Activated CD4-positive, alpha-beta T cell treated with anti-CD3 and anti-CD28 coated beads, Interleukin-2, amount 50 U/mL, for 1 hour (primary cell): ENCODE measurements around the gene OMP.
A peak's percentile ranks its signal among the peaks of the same experiment; 100 is the strongest.
"Not testable (repeated sequence)": the region's sequence is repeated elsewhere in the genome, so short reads cannot be mapped to it uniquely, and the experiment has no call there.

Experiments used
- DNase-seq: peaks from one replicate; pipeline ENCODE4 v3.0.0-alpha.2; 2020

OMP gene

DNA sequence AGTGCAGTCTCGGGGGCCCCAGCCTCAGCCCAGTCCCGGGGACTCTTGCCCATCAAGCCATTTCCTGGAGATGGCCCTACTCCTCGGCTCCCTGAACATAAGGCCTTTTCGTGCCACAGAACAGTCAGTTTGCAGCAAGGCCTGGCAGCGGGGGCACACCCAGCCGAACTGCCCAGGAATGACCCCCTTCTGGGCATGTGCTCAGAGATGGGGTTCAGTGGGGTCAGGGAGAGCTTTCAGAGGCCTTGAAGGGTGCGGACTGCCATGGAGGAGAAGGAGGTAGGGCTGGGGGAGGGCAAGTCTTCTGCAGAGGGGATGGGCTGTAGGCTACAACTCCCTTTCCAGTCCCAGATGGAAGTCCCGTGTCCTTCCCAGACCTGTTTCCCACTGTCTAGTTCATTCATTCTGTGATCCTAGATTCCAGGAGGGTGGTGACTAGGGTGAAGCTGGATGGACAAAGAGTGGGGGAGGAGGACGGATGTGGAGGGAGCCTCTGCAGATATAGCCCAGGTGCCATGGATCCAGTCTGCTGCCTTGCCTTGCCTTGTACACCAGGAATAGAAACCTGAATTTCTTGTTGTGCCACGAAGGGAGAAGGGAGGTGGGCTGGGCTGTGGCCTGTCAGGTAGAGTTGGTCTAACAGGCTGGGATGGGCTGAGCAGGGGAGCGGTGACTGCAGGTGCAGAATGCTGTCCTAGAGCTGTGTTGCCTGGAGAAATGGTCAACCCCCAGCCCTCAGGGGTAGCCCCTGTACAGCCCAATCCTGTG is 14.2 kb upstream of the OMP start:
- no peak for DNase-seq

DNA sequence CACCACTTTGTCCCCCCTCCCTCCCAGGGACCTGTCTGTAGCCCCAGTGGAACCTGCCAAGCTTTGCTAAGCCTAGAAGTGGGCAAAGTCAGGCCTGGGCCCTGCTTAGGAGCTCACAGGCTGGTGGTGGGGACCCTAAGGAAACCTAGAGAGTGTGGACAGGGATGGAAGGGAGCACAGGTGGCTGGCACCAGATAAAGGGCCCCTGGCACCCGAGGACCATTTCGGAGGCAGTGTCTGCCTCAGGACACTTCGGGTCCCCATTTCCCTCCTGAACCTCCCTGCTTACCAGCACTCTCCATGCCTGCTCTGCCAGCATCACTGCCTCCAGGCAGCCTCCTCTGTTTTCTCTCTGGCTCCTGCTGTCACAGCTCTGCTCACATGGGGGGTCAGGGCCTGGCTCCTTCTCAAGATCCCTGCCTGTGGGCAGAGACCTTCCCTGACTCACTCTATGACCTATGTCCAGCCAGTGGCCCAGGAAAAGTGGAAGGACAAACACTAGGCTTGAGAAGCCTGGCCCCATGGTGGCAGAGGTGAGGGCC is 13.6 kb upstream of the OMP start:
- DNase-seq = no peak

DNA sequence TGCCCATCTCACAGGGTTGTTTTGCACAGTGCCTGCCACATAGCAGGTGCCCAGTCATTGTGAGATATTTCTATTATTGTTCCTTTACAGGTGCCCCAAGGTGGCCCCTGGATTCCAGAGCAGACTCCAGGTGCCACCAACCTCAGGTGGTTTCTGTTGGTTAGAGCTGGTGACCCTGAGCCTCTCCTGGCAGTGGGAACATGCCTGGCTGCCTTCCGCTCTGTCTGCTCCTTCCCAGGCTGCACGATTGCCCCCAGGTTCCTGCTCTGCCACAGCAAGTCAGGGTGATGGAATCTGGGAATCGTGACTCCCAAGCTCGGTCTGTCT is 12.6 kb upstream of the OMP start:
- DNase-seq = no peak

DNA sequence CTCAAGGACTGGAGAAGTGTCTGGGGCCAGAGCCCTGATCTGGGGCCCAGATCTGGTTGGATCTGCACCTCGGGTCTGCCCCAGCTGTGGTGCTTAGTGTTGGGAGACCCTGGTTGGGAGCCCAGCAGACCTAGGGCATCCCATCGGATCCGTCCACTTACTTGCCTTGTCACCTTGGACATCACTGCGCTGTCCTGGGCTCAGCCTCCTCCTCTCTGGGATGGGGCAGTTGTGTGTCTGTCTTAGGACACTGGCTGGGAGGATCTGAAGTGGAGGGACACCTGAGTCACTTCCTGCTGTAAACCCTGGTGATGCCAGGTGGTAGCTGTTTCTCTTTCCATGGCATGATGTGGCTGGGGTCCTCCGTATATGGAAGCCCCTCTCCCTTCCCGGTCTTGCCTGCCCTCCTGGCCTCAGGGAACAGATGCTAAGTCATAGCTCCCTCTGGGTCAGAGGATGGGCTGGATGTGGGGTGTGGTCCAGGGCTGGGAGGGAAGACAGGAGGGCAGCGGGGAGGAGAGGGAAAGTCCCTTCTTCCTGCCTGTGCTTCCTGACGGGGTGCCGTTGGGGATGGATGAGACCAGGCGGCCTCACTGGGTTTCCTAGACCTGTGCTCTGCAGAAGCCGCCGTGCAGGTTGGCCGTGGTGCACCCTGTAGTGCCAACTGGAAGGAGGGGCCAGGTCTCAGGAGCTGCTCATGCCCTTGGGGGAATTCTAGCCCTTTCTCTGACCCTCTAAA is 12.1 kb upstream of the OMP start:
- no peak for DNase-seq

DNA sequence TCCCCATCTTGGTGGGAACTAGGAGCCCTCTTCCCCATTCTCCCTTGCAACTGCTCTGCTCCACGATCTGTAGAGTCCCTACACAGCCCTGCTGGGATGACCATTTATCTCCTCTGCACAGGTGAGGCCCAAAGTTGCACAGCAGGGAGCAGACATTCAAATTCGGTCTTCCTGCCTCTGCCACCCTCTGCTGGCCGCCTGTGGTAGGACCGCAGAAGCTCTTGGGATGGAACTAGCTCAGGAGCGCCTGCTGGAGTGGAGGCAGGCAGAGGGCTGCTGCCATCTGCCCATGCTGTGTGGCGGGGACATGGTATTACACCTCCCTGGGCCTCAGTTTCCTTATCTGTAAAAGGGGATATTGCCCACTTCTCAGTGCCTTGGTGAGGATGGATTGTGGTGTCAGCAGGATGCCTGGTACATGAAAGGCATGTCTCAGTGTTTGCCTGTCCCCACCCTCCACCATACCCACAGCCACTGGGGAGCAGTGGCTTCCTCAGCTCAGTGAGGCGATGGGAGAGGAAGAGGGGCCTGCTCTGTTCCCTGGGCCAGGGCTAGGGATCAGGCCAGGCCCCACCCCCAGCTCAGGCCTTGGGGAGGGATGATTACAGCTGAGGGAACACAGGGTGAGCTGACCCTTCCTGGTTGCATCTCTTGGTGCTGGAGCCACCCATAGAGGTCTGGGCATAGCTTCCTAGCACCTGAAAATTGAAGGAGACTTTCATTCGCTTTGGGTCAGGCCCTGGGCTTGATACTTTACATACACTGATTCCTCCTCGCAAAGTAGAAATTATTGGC is 11.3 kb upstream of the OMP start:
- DNase-seq = peak; percentile 80

DNA sequence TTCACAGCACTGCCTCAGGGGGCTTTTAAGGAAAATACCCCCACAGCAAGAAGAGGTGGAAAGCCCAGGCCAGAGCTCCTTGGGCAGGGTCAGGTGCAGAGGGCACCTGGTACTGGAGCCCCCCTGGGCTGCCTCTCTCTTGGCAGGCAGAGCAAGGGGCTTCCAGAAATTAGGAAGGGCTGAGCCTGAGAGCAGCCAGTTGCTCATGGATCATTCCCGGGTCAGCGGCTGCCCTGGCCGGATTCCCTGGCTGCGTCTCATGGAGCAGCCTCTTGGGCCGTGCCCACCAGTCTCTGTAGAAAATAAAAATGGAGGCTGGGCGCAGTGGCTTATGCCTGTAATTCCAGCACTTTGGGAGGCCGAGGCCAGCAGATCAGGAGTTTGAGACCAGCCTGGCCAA is 10.3 kb upstream of the OMP start:
- DNase-seq = no peak

DNA sequence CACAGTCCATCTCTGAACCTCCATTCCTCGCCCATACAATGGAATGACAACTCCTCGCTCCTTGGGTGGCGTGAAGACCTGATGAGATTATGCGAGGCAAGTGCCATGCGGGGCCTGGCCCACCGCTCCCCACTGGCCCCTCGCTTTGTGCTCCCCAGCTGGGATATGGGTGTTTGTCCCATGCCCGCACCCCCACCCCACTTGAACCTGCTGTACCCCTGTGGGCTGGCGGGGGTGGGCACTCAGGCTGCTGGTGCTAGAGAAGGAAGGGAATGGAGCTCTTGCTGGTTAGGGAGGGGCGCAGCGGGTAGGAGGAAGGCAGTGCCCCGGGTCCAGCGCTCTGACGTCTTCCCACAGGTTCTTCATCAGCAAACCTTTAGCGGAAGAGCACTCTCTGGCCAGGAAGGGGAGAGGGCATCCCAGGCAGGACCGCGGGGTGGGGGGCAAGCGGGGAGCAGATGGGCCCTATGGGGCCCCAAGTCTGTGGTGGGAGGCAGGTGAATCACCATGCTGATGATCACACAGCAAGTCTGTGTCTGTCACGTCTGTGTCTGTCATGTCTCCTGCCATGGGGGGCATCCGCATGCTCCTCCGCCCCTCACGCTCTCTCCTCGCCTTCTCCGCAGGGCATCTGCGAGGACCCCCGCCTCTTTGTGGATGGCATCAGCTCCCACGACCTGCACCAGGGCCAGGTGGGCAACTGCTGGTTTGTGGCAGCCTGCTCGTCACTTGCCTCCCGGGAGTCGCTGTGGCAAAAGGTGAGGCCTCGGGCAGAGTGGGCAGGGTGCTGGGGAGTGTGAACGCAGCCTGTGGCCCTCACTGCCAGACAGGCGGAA is 9.4 kb upstream of the OMP start:
- DNase-seq = no peak

DNA sequence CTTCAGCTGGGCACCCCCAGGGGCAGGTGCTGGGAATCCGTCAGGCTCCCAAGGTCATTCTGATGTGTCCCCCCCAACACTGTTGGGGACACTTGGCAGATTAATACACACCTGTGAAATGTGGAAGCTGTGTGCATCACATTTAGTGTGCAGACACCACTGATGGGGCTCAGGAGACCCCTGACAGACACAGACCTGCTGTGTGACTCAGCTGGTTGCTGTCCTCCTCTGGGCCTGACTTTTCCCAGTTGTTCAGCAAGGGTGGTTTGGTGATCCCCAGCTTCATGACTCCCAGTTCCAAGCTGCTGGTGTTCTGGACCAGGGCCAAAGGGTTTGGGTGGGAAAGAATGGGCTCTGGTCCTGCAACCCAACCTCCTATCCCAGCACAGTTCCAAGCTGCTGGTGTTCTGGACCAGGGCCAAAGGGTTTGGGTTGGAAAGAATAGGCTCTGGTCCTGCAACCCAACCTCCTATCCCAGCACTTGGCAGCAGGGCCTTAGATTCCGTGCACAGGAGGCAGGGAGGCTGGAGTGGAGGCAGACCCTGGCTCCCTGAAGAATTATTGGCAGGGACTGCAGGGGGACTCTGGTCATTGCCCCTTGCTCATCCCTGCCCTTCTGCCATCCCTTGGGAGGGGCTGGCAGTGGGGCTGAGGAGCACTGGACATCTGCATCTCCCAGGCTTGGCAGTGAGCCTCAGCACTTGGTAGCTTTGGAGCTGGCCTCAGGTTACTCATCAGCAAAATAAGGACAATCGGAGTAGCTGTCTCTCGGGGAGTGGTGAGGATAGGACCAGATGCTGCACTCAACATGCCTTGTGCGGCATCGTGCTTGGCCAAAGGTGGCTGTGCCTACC is 8.4 kb upstream of the OMP start:
- no peak for DNase-seq

DNA sequence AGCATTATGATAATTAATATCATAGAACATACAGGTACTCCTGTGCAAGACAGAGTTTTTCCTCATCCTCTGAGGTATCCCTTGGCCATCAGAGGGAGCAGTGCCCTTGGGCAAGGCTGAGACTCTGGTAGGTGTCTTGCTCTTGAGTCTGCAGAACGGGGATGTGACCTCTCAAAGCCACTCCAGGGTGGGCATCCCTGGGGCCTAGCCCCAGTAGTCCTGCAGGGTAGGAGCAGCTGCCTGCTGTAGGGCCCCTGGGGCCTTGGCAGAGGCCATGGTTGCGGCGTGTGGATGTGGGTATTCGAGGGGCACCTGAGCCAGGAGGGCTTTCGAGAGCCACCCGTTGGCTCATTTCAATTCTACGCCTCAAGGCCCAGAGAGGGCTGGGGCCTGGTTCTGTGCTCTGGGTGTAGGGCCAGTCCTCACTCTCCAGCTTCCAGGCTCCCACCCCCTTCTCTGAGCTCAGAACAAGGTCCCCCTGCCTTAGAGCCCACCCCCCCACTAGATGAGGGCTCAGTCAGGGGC is 7.7 kb upstream of the OMP start:
- DNase-seq = no peak

DNA sequence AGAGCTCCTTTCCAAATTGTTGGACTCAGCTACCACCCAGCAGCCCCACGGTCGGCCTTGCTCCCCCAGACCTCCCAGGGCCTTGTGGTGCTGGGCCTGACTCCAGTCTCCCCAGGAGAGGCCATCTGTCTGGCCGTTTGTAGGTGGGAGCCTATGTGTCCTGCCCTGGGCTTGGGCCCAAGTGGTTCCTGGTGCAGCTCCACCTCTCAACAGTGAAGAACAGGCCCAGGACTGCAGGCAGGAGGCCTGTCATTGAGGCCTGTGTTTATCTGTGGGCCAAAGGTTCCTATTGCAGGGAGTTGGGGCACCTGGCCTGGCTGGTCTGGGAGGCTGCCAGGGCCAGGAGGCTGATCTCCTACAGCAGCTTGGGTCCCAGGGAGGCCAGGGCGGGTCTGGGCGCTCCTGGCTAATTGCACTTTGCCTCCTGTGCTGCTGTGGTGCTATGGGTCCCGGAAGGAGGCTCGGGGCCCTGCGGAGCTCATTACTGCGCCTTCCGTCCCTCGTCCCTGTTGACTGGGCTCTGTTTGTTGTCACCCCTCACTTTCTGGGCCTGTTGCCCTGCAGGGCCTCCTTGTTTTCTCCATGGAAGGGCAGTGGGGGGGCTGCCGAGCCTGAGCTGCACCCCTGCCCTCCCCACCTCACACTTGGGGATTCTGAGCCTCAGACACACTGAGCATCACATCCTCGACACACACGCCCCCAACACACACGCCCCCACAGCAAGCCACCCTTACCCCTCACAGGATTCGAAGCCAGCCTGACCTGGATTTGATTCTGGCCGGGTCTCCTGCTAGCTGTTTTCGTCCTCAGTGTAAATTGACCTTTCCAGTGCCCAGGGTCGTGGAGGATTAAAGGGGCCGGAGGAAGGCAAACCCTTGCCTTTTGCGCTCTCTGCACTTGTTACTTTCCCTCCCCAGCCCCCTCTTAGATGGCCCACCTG is 6.8 kb upstream of the OMP start:
- DNase-seq = no peak

DNA sequence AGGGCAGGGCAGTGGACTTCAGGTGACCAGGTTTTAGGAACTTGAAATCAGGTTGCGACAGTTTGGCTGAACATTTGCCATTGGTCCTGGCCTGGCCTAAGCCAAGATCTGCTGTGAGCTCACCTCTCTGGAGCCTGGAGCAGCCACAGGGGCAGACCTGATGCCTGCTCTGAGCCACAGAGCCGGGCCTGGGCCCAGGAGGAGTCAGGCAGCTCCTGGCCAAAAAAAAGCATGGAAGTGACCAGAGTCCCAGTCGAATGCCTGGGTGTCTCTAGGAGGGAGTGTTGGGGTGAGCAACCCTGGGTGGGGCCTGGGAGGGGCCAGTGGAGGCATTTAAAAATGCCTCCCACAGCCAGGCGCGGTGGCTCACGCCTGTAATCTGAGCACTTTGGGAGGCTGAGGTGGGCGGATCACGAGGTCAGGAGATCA is 6.0 kb upstream of the OMP start:
- DNase-seq = no peak

DNA sequence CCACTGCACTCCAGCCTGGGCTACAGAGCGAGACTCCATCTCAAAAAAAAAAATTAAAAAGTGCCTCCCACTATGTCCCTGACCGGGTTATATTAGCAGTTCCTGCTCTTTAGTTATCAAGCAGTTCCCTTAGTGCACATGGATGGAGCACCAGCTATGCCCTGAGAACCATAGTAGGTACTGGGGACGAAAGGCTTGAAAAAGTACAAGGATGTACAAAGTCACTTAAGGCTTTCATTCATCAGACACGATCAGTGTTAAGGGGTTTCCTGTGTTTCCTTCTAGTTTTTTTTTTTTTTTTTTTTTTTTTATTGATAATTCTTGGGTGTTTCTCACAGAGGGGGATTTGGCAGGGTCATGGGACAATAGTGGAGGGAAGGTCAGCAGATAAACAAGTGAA is 5.5 kb upstream of the OMP start:
- not testable (repeated sequence) for DNase-seq

DNA sequence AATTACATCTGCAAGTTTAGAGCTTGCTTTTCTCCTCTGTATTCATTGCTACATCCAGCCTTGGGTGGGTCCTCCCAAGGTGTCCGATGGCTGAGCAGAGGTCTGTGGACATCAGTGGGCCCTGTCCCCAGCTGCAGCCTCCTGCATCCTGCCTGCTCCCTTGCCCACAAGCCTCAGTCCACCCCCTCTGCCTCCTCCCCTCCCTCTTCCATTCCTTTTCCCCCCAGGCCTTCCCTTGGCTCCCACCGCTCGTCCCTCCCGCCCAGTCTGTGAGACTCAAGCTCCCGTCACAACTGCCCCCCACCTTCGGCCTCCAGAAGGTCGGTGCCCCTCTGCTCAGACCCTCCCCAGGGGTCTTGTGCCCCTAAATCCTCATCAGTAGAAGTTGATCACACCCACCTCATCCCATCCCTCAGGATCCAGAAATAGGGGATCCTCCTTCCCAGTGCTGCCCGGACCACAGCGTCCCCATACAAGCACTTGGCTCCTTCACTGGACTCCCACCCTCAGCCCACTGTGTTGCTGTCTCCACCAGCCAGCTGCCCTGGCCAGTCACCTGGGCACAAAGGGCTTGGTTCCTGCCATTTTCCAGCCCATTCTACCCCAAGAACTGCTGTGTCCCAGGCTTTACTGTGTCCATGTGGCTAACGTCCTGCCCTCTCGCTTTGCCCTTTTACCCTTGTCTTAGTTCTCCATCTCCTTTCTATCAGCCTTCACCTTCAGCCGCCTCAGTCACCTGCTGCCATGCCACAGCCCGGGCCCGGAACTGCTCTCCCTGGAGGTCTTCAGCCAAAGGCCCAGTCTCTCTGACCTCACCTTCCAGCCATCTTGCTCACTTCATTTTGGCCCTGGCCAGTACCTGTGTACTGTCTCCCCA is 2.2 kb upstream of the OMP start:
- no peak for DNase-seq

DNA sequence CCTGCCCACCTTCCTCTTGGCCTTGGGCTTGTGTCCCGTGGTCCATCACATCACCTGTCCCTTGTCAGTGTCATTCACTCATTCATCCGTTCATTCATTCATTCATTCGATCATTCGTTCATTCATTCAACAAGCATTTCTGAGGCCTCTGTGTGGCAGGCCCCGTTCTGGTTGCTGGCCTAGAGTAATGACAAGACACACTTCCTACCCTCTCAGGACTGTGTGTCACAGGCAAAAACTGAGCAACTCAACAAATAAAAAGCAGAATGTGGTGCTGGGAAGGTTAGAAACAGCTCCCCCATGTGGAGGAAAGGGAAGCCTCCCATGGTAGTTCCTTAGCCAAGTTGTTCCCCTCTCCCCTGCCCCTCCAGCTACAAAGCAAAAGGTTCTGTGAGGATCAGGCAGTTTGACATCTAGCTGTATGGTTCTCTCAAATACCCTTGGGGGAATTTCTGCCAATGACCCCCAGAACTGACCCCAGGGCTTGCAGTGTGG is 1.6 kb upstream of the OMP start:
- no peak for DNase-seq

DNA sequence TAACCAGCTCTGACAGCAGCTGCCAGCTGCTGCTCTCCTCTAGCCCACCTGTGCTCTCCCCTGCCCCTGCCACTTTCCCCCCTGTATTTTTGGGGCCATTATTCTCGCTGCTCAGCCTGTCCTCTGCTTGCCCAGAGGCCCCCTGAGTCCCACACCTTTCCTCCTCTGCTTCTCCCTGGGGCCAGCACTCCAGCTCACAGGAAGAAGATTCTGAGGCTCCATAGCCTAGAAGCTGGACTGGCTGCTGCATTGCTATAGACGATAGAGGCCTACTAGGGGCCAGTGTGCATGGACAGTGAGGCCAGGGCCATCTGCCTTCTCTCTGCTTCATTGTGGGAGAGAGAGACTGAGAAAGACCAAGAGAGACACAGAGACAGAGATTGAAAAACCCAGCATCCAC is 679 bp downstream of the OMP start:
- no peak for DNase-seq

DNA sequence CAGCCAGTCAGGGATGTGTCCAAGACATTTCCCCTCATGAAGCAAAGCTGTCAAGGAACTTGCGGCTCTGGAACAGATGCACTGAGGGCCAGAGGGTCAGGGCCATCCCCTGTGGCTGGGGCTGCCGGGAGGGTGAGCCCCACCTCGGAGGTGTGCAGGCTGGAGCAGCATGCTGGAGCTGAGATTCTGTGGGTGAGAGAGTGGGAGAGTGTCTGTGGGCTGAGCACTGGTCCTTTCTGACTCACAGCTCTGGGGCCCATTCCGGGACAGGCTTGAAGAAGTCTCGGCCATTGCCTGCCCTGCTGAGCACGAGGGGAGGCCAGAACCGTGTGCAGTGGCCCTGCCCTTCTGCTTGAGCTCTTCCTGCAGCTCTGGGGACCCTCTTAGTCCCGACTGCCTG is 2.1 kb downstream of the OMP start:
- DNase-seq = no peak

DNA sequence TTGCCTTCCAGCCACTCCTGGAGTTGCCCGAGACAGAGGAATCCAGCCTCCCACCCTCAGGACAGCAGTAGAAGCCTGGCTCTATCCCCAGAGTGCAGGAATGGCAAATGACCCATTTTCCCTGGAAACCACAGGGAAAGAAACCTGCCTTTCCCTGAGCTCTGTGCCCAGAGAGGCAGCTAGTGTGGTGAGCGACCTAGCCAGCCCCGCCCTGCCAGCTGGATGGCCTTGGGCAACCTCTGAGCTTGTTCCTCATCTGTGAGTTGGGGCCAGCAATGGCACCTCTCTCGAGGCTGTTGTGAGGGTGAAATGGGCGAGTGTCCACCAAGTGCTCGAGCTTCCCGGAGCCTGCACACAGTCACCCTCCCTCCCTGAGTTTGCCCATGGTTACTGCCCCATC is 3.7 kb downstream of the OMP start:
- no peak for DNase-seq

DNA sequence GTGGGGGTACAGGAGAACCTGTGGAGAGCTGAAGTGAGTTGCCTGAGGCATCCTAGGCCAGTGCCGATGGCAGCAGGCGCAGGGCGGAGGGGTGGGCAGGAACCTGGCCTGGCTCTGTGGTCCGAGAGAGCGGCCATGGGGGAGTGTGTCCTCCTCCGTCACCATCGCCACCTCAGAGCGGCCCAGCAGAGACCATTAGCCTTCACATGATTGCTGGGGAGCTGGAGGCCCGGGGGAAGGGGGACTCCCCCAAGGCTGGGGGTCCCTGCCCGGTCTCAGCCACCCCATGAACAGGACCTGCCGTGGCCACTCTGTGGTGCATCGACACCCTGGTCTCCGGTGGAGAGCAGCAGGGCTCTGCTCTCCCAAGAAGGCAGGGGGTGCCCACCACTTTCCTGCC is 4.1 kb downstream of the OMP start:
- no peak for DNase-seq

DNA sequence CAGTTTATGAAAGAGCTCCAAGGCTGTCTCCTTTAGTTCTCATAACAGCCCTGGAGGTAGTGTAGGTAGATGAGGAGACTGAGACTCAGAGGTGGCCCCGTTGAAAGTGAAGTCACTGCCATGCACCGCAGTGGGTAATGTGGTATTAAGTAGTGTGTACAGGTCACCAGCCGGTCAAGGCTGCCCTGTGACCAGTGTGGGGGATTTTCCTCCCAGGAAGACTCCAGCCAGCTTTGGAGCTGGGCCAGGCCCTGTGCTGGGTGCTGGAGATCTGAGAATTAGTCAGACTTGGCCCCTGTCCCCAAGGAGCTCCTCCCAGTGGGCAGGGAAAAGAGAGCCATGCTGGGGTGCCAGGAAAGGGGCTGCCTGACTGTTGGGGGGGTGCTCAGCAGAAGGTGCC is 5.3 kb downstream of the OMP start:
- no peak for DNase-seq
